K562 (cell line): ENCODE data around the gene MPRIP. TPM values are rescaled to one million over a fixed set of nuclear protein-coding genes. Genes with fewer than 3 reads are reported as not detected.

Source experiments
- ATAC-seq: fragments of 200-7000 bp; cut with Tn5 transposase; 3 replicates; pipeline ENCODE4 v1.9.1; 2020; ENCODE audit warnings: moderate library complexity
- BruUV-seq: library from RNA; stranded (reverse); fragments of 400-500 nt; replicated peaks from 2 replicates; lab custom pipeline; 2021; lab: Mats Ljungman, UMichigan
- CTCF ChIA-PET: fragments of 300-600 bp; formaldehyde crosslinking; extraction: SDS; loops from one replicate; lab custom pipeline; 2021; ENCODE audit warnings: low intra/inter-chr PET ratio; lab: Yijun Ruan, JAX
- POLR2A ChIA-PET: fragments of 300-600, 350-650 bp; sonication (Branson Sonifier 250); formaldehyde crosslinking; extraction: SDS; loops from one replicate; lab custom pipeline; 2021; ENCODE audit warnings: antibody characterized with exemption, inconsistent platforms; lab: Yijun Ruan, JAX
- DNase-seq, 4 experiments: peaks; one replicate each; pipeline versions ENCODE4 v3.0.0 to v3.0.0-alpha.2; 2011 to 2018; ENCODE audit warnings: low spot score in 3 of 4, mixed read lengths in 3 of 4; ENCODE audit errors: extremely low read depth in 1 of 4
- FAIRE-seq: peaks from 2 replicates; lab custom pipeline; 2011; peaks lifted over from hg19 to GRCh38; lab: Jason Lieb, UNC
- H2AFZ ChIP-seq: 2 replicates; pipeline ENCODE4 v1.6.0; 2011; ENCODE audit warnings: low read depth, low read length, control low read depth, inconsistent platforms
- H3K27ac ChIP-seq: fragments of 200-600 bp; 3 replicates; pipeline ENCODE4 v1.8.0; 2011; ENCODE audit warnings: low read depth, mild to moderate bottlenecking, control low read depth, inconsistent platforms, low read length, moderate library complexity, mixed read lengths; ENCODE audit errors: extremely low read depth
- H3K27me3 ChIP-seq, 2 experiments: fragments of 300-600 bp in 1 of 2; 2 replicates in 1 of 2; 3 replicates in 1 of 2; pipeline versions ENCODE4 v1.6.0 to v1.8.0; 2011; ENCODE audit warnings: inconsistent platforms in 2 of 2, low read length in 2 of 2, mild to moderate bottlenecking in 1 of 2, mixed read lengths in 1 of 2, moderate library complexity in 1 of 2; ENCODE audit not compliant: control insufficient read depth in 2 of 2, insufficient read depth in 2 of 2
- H3K36me3 ChIP-seq: fragments of 300-600 bp; 3 replicates; pipeline ENCODE4 v1.8.0; 2011; ENCODE audit warnings: mild to moderate bottlenecking, low read length, inconsistent platforms; ENCODE audit not compliant: control insufficient read depth, insufficient read depth
- H3K4me1 ChIP-seq, 2 experiments: fragments of 200-600 bp in 1 of 2; replicated peaks in 1 of 2; 2 replicates in 1 of 2; 3 replicates in 1 of 2; pipeline versions ENCODE4 v1.5.1 to v1.8.0; 2011; ENCODE audit warnings: inconsistent platforms in 2 of 2, low read length in 2 of 2, mild to moderate bottlenecking in 1 of 2, mixed read lengths in 1 of 2, moderate library complexity in 1 of 2; ENCODE audit not compliant: control insufficient read depth in 2 of 2, insufficient read depth in 2 of 2
- H3K4me2 ChIP-seq: 2 replicates; pipeline ENCODE4 v1.6.1; 2011; ENCODE audit warnings: low read length, control low read depth, inconsistent platforms, mixed read lengths; ENCODE audit not compliant: insufficient read depth
- H3K4me3 ChIP-seq: fragments of 200-600 bp; sonication (generic), shearing (Covaris generic); 2 replicates; pipeline ENCODE4 v1.5.1; 2016; ENCODE audit warnings: control low read depth, inconsistent platforms
- H3K79me2 ChIP-seq: fragments of 200-600 bp; 3 replicates; pipeline ENCODE4 v1.8.0; 2011; ENCODE audit warnings: low read length, inconsistent platforms; ENCODE audit not compliant: control insufficient read depth, insufficient read depth
- H3K9ac ChIP-seq, 2 experiments: 2 replicates each; pipeline versions ENCODE4 v1.6.0 to v1.6.1; 2011; ENCODE audit warnings: low read depth in 2 of 2, low read length in 2 of 2, control low read depth in 1 of 2, inconsistent platforms in 1 of 2, mild to moderate bottlenecking in 1 of 2, mixed read lengths in 1 of 2; ENCODE audit not compliant: insufficient read depth in 1 of 2
- H3K9me1 ChIP-seq: one replicate; pipeline ENCODE4 v1.6.0; 2011; ENCODE audit warnings: inconsistent platforms, mild to moderate bottlenecking, low read length, moderate library complexity; ENCODE audit not compliant: control insufficient read depth, insufficient read depth
- H3K9me3 ChIP-seq: replicated peaks from 2 replicates; pipeline ENCODE4 v1.5.1; 2011; ENCODE audit warnings: low read depth, low read length, inconsistent platforms; ENCODE audit not compliant: control insufficient read depth, insufficient read depth
- H4K20me1 ChIP-seq: replicated peaks from 2 replicates; pipeline ENCODE4 v1.6.1; 2011; ENCODE audit warnings: low read length, inconsistent platforms, mixed read lengths; ENCODE audit not compliant: control insufficient read depth, insufficient read depth
- CC2D1A ChIP-seq: fragments of 450-650 bp; IDR thresholded peaks from 2 replicates; pipeline ENCODE4 v1.6.1; 2017; ENCODE audit warnings: mild to moderate bottlenecking
- JUND ChIP-seq, 2 experiments: IDR thresholded peaks; 2 replicates in 1 of 2; 3 replicates in 1 of 2; pipeline ENCODE4 v1.6.1; 2011; ENCODE audit warnings: borderline replicate concordance in 2 of 2, low read depth in 2 of 2, low read length in 2 of 2, improper control_type of control experiment in 1 of 2, missing biosample characterization in 1 of 2, missing genetic modification characterization in 1 of 2, missing genetic modification reagents in 1 of 2
- WGBS: fragments of 100-300 bp; shearing (Covaris generic); methylation state at CpG from one replicate; pipeline ENCODE4 v1.1.6; 2016; ENCODE audit warnings: low coverage, mixed read lengths; ENCODE audit not compliant: insufficient coverage; ENCODE audit errors: missing lambda C conversion rate; 5-methylcytosine and 5-hydroxymethylcytosine counted together
- in situ Hi-C: fragments of 300-500 bp; cut with MboI; formaldehyde crosslinking; loops from 4 replicates; pipeline ENCODE4 v1.15.0; 2018; ENCODE audit warnings: inconsistent platforms, mixed read lengths
- intact Hi-C: fragments of 100-400 bp; cut with micrococcal nuclease; formaldehyde crosslinking; loops from 2 replicates; pipeline ENCODE4 v1.14.2; 2022
- polyA plus RNA-seq, 8 experiments: library from polyadenylated mRNA; depleted of rRNA in 4 of 8; stranded (reverse) in 5 of 8; unstranded in 3 of 8; fragments of >200 nt; fragmentation: Nextera tagmentation in 2 of 8; fragmentation: Illumina TruSeq in 1 of 8; extraction: Ambion mirVana in 2 of 8; extraction: Trizol in 1 of 8; gene quantifications; 2 replicates each; pipeline versions ENCODE4 v1.2.1 to v1.2.3, GENCODE V29; 2011 to 2014; ENCODE audit warnings: inconsistent platforms in 1 of 8, missing spikeins in 1 of 8
- total RNA-seq, 7 experiments: library from RNA; depleted of rRNA in 6 of 7; stranded (reverse); fragments of >200 nt in 6 of 7; fragmentation: Illumina TruSeq in 2 of 7; extraction: Trizol in 2 of 7; gene quantifications; 2 replicates each; pipeline versions ENCODE4 v1.2.1 to v1.2.3, GENCODE V29; 2011 to 2021; ENCODE audit warnings: low replicate concordance in 1 of 7
- TF ChIP-seq, protein P1 (sequence below), 3 experiments: IDR thresholded peaks in 2 of 3; conservative IDR thresholded peaks in 1 of 3; 2 replicates each; pipeline ENCODE4 v1.5.1; 2011 to 2012; ENCODE audit warnings: low read length in 3 of 3, mild to moderate bottlenecking in 3 of 3, control low read depth in 2 of 3, improper control_type of control experiment in 1 of 3, inconsistent platforms in 1 of 3, low read depth in 1 of 3, mixed read lengths in 1 of 3, moderate library complexity in 1 of 3; ENCODE audit not compliant: insufficient read depth in 2 of 3

MPRIP gene
- total and polyA plus RNA-seq, 9 of the 15 experiments (the other 6 are each of a cell fraction or from before 2014, with no cell fraction given) = 10.0 to 72.6 (median 30.1) TPM

- H3K4me1 ChIP-seq = peaks cover 0 to 7% of the 10 kb centered on the region in 2 experiments; a peak in 1 of 5 replicates
- ChIA-PET CTCF (interaction anchor here (0.7 to 1.4 kb wide), 2 partner anchors 12 to 171 kb away, joined by 4 read pairs; no protein-coding TSS in a partner anchor), POLR2A (no interaction called here)
- H3K36me3 ChIP-seq = peaks cover 33% of the 10 kb centered on the region; the same call in 1 of the 3 replicates
- no peak overlapping the region for H3K4me3 ChIP-seq
- H3K79me2 ChIP-seq = no peaks in the 10 kb centered on the region
- no peak overlapping the region for H3K9ac ChIP-seq
- ATAC-seq (no peak), DNase-seq (no peak), FAIRE-seq (no peak)
- TF ChIP-seq, protein P1, sequence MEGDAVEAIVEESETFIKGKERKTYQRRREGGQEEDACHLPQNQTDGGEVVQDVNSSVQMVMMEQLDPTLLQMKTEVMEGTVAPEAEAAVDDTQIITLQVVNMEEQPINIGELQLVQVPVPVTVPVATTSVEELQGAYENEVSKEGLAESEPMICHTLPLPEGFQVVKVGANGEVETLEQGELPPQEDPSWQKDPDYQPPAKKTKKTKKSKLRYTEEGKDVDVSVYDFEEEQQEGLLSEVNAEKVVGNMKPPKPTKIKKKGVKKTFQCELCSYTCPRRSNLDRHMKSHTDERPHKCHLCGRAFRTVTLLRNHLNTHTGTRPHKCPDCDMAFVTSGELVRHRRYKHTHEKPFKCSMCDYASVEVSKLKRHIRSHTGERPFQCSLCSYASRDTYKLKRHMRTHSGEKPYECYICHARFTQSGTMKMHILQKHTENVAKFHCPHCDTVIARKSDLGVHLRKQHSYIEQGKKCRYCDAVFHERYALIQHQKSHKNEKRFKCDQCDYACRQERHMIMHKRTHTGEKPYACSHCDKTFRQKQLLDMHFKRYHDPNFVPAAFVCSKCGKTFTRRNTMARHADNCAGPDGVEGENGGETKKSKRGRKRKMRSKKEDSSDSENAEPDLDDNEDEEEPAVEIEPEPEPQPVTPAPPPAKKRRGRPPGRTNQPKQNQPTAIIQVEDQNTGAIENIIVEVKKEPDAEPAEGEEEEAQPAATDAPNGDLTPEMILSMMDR (IDR thresholded peaks at IDR 0.05 in 2 of 3, conservative IDR thresholded peaks at IDR 0.05 in 1 of 3; ENCODE audit: insufficient read depth in 2 of 3, low read depth in 1 of 3, low read length in 3 of 3) = no peak
- TF ChIP-seq CC2D1A (no peak), JUND (IDR thresholded peaks at IDR 0.05; ENCODE audit: borderline replicate concordance, low read depth, low read length) (no peak), JUND (tag; IDR thresholded peaks at IDR 0.05; ENCODE audit: borderline replicate concordance, low read depth, low read length) (no peak)
- in situ Hi-C loops (no loop called here), intact Hi-C loops (loop anchor here (5.0 to 10.0 kb wide), 2 partner anchors 140 to 172 kb away; no protein-coding TSS in a partner anchor)
- BruUV-seq = no TSS peak
- no peaks in the 10 kb centered on the region for H3K9me1 ChIP-seq
- H3K27ac ChIP-seq = no peak overlapping the region
- H3K4me2 ChIP-seq = no peak overlapping the region
- no peaks in the 10 kb centered on the region for H4K20me1 ChIP-seq
- H3K27me3 ChIP-seq = no peaks in the 10 kb centered on the region
- no peak overlapping the region for H2AFZ ChIP-seq
- 98% methylated on average over 6 of the region's 11 CpGs for WGBS
- H3K9me3 ChIP-seq = no peaks in the 10 kb centered on the region
These were observed 100.3 kb downstream of the MPRIP start for GRCh38 chr17:17142556-17142955.
